ENCODE data around the gene FCER1A.

The FCER1A gene

DNA sequence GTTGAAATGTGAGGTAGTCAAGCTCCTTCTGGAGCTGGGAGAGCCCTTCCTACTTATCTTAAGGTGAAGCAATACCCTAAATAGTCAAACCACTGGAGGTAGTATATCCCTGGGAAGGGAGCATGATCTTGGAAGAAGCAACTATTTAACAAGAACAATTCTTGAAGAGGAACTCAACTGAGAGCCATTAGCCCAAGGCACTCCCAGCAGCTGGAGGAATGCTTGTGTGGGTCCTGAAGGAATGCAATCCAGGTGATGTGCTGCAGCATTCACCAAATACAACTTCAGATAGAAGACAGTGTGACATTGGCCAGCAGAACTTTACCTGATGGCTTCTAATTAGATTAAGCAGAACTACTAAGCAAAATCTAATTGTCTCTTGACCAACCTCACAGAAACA, 9.5 kb downstream of the FCER1A start:
- TF ChIP-seq FOXP2 (optimal IDR thresholded peaks at IDR 0.05; ENCODE audit: borderline replicate concordance, extremely low read depth, extremely low read length, insufficient read depth), result no peak
- TF ChIP-seq TAF1 (IDR thresholded peaks at IDR 0.05; ENCODE audit: borderline replicate concordance, insufficient read depth, low read length), result no peak
- TF ChIP-seq SIN3A (IDR thresholded peaks at IDR 0.05; ENCODE audit: borderline replicate concordance, insufficient read depth, low read length), result no peak
- TF ChIP-seq, protein P1, sequence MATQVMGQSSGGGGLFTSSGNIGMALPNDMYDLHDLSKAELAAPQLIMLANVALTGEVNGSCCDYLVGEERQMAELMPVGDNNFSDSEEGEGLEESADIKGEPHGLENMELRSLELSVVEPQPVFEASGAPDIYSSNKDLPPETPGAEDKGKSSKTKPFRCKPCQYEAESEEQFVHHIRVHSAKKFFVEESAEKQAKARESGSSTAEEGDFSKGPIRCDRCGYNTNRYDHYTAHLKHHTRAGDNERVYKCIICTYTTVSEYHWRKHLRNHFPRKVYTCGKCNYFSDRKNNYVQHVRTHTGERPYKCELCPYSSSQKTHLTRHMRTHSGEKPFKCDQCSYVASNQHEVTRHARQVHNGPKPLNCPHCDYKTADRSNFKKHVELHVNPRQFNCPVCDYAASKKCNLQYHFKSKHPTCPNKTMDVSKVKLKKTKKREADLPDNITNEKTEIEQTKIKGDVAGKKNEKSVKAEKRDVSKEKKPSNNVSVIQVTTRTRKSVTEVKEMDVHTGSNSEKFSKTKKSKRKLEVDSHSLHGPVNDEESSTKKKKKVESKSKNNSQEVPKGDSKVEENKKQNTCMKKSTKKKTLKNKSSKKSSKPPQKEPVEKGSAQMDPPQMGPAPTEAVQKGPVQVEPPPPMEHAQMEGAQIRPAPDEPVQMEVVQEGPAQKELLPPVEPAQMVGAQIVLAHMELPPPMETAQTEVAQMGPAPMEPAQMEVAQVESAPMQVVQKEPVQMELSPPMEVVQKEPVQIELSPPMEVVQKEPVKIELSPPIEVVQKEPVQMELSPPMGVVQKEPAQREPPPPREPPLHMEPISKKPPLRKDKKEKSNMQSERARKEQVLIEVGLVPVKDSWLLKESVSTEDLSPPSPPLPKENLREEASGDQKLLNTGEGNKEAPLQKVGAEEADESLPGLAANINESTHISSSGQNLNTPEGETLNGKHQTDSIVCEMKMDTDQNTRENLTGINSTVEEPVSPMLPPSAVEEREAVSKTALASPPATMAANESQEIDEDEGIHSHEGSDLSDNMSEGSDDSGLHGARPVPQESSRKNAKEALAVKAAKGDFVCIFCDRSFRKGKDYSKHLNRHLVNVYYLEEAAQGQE (IDR thresholded peaks at IDR 0.05; ENCODE audit: insufficient read depth in 1 of 2, low read depth in 2 of 2, low read length in 2 of 2), result no peak
- no peak for TF ChIP-seq POLR2AphosphoS5 (IDR thresholded peaks at IDR 0.05; ENCODE audit: low read depth, low read length)

- TF ChIP-seq TAF1 (IDR thresholded peaks at IDR 0.05; ENCODE audit: borderline replicate concordance, insufficient read depth, low read length) (no peak), FOXP2 (optimal IDR thresholded peaks at IDR 0.05; ENCODE audit: borderline replicate concordance, extremely low read depth, extremely low read length, insufficient read depth) (no peak), POLR2AphosphoS5 (IDR thresholded peaks at IDR 0.05; ENCODE audit: low read depth, low read length) (no peak), SIN3A (IDR thresholded peaks at IDR 0.05; ENCODE audit: borderline replicate concordance, insufficient read depth, low read length) (no peak)
- TF ChIP-seq, protein P1 (IDR thresholded peaks at IDR 0.05; ENCODE audit: insufficient read depth in 1 of 2, low read depth in 2 of 2, low read length in 2 of 2), result no peak
Measured at GRCh38 chr1:159315381-159315780, 13.2 kb downstream of the FCER1A start.

- TF ChIP-seq FOXP2 (optimal IDR thresholded peaks at IDR 0.05; ENCODE audit: borderline replicate concordance, extremely low read depth, extremely low read length, insufficient read depth) (no peak), TAF1 (IDR thresholded peaks at IDR 0.05; ENCODE audit: borderline replicate concordance, insufficient read depth, low read length) (no peak), SIN3A (IDR thresholded peaks at IDR 0.05; ENCODE audit: borderline replicate concordance, insufficient read depth, low read length) (no peak), POLR2AphosphoS5 (IDR thresholded peaks at IDR 0.05; ENCODE audit: low read depth, low read length) (no peak)
- TF ChIP-seq, protein P1 (IDR thresholded peaks at IDR 0.05; ENCODE audit: insufficient read depth in 1 of 2, low read depth in 2 of 2, low read length in 2 of 2), result no peak
Measured at GRCh38 chr1:159318784-159319551, 16.8 kb downstream of the FCER1A start.

DNA sequence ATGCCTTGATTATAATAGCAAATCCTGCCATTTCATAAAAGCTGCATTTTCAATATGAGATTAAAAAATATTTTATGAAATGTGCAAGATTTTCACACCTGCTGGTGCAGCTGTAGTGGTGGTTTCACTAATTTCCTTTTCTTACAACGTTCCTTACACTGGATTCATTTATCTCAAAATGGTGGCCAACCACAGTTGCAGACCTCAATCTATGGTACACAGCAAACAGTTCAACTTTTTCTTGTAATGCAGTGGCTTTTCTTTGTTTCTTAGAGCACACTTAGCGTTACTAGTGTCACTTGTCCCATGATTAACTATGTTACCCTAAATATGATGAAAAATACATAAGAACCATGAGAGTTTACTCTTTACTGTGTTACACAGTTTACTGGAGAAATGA, 32.7 kb downstream of the FCER1A start:
- no peak for TF ChIP-seq TAF1 (IDR thresholded peaks at IDR 0.05; ENCODE audit: borderline replicate concordance, insufficient read depth, low read length)
- no peak for TF ChIP-seq SIN3A (IDR thresholded peaks at IDR 0.05; ENCODE audit: borderline replicate concordance, insufficient read depth, low read length)
- TF ChIP-seq, protein P1 (IDR thresholded peaks at IDR 0.05; ENCODE audit: insufficient read depth in 1 of 2, low read depth in 2 of 2, low read length in 2 of 2), result no peak
- TF ChIP-seq FOXP2 (optimal IDR thresholded peaks at IDR 0.05; ENCODE audit: borderline replicate concordance, extremely low read depth, extremely low read length, insufficient read depth), result no peak
- TF ChIP-seq POLR2AphosphoS5 (IDR thresholded peaks at IDR 0.05; ENCODE audit: low read depth, low read length), result no peak

Data from PFSK-1 (cell line).